GM04504 (cell line): Measurements from ENCODE around the gene SLC9A5.
A peak's percentile ranks its signal among the peaks of the same experiment; 100 is the strongest.

Source experiments
- DNase-seq: peaks from one replicate; pipeline ENCODE4 v3.0.0-alpha.2; 2012; ENCODE audit warnings: low read depth

The SLC9A5 gene

GRCh38 chr16:67258161-67258835 is 9.5 kb downstream of the SLC9A5 start:
- no peak for DNase-seq

GRCh38 chr16:67259705-67260104 is 10.9 kb downstream of the SLC9A5 start:
- no peak for DNase-seq

GRCh38 chr16:67260426-67261063 is 11.8 kb downstream of the SLC9A5 start:
- no peak for DNase-seq

- no peak for DNase-seq
These were observed 14.4 kb downstream of the SLC9A5 start for GRCh38 chr16:67263201-67263600.

GRCh38 chr16:67264277-67264676 is 15.5 kb downstream of the SLC9A5 start:
- no peak for DNase-seq

GRCh38 chr16:67264866-67265265 is 16.1 kb downstream of the SLC9A5 start:
- no peak for DNase-seq

GRCh38 chr16:67265834-67266233 is 17.1 kb downstream of the SLC9A5 start:
- DNase-seq: no peak

GRCh38 chr16:67268136-67268579 is 19.4 kb downstream of the SLC9A5 start:
- peak; percentile 86 for DNase-seq

GRCh38 chr16:67269766-67270165 is 21.0 kb downstream of the SLC9A5 start:
- DNase-seq: no peak

- DNase-seq: no peak
These were observed 22.2 kb downstream of the SLC9A5 start for GRCh38 chr16:67270931-67271338.

GRCh38 chr16:67271446-67271845 is 22.7 kb downstream of the SLC9A5 start:
- no peak for DNase-seq

- DNase-seq: no peak
These were observed 26.5 kb downstream of the SLC9A5 start for GRCh38 chr16:67275321-67275720.

GRCh38 chr16:67277294-67277998 is 28.7 kb downstream of the SLC9A5 start:
- DNase-seq: peak; percentile 98

GRCh38 chr16:67277999-67278772 is 29.4 kb downstream of the SLC9A5 start:
- DNase-seq: peak; percentile 80

GRCh38 chr16:67278773-67279295 is 30.1 kb downstream of the SLC9A5 start:
- no peak for DNase-seq

- peak; percentile 46 for DNase-seq
These were observed 30.7 kb downstream of the SLC9A5 start, which contains the start of gene PLEKHG4 for GRCh38 chr16:67279296-67280089. Gene PLEKHG4, plus strand, starts transcription at chr16:67279532. Its CDS starts 513 bp downstream, at chr16:67280045.

GRCh38 chr16:67280090-67281015 is 31.6 kb downstream of the SLC9A5 start:
- no peak for DNase-seq

- no peak for DNase-seq
These were observed 33.0 kb downstream of the SLC9A5 start for GRCh38 chr16:67281536-67282446.

- DNase-seq: no peak
These were observed 33.6 kb downstream of the SLC9A5 start for GRCh38 chr16:67282447-67282805.
